GM12878 (cell line): ENCODE results near the gene SORBS1. TPM values are rescaled to one million over a fixed set of nuclear protein-coding genes. Genes with fewer than 3 reads are reported as not detected.

ENCODE experiments used
- ATAC-seq: fragments of 200-7000 bp; cut with Tn5 transposase; 3 replicates; pipeline ENCODE4 v1.9.1; 2020; ENCODE audit warnings: mild to moderate bottlenecking, moderate library complexity
- BruUV-seq: library from RNA; stranded (reverse); fragments of 400-500 nt; replicated peaks from 2 replicates; lab custom pipeline; 2021; lab: Mats Ljungman, UMichigan
- CTCF ChIA-PET: fragments of 300-600 bp; sonication (Branson Sonifier 250); formaldehyde crosslinking; extraction: SDS; loops from one replicate; lab custom pipeline; 2021; ENCODE audit warnings: inconsistent platforms; lab: Yijun Ruan, JAX
- POLR2A ChIA-PET: fragments of 350-600 bp; formaldehyde crosslinking; extraction: SDS; loops from one replicate; lab custom pipeline; 2021; ENCODE audit warnings: inconsistent platforms; lab: Charles Lee
- RAD21 ChIA-PET: fragments of 300-600 bp; sonication (Branson Sonifier 250); formaldehyde crosslinking; loops from one replicate; lab custom pipeline; 2023; ENCODE audit warnings: antibody characterized with exemption; ENCODE audit not compliant: unreplicated experiment; lab: Charles Lee
- SMC1A ChIA-PET: fragments of 300-600 bp; sonication (Branson Sonifier 250); formaldehyde crosslinking; loops from one replicate; lab custom pipeline; 2023; ENCODE audit not compliant: unreplicated experiment, uncharacterized antibody; lab: Charles Lee
- DNase-seq: peaks from one replicate; pipeline ENCODE4 v3.0.0-alpha.2; 2011; ENCODE audit warnings: low read depth, low spot score
- FAIRE-seq: peaks from 3 replicates; lab custom pipeline; 2011; peaks lifted over from hg19 to GRCh38; lab: Jason Lieb, UNC
- H2AFZ ChIP-seq: 2 replicates; pipeline ENCODE4 v1.6.0; 2011; ENCODE audit warnings: low read depth, low read length, control low read depth; ENCODE audit not compliant: control insufficient read depth
- H3K27ac ChIP-seq: 2 replicates; pipeline ENCODE4 v1.5.1; 2011; ENCODE audit warnings: control low read depth; ENCODE audit not compliant: control insufficient read depth, insufficient read depth
- H3K27me3 ChIP-seq, 2 experiments: replicated peaks in 1 of 2; 2 replicates each; pipeline versions ENCODE4 v1.6.0 to v1.6.1; 2011; ENCODE audit warnings: low read length in 1 of 2; ENCODE audit not compliant: control insufficient read depth in 2 of 2, insufficient read depth in 2 of 2
- H3K36me3 ChIP-seq, 2 experiments: 2 replicates each; pipeline ENCODE4 v1.5.1; 2011; ENCODE audit warnings: low read length in 1 of 2; ENCODE audit not compliant: control insufficient read depth in 2 of 2, insufficient read depth in 2 of 2
- H3K4me1 ChIP-seq: 2 replicates; pipeline ENCODE4 v1.6.1; 2011; ENCODE audit warnings: mild to moderate bottlenecking, low read length, moderate library complexity, mixed read lengths; ENCODE audit not compliant: control insufficient read depth, insufficient read depth
- H3K4me2 ChIP-seq: 2 replicates; pipeline ENCODE4 v1.6.0; 2011; ENCODE audit warnings: control low read depth; ENCODE audit not compliant: control insufficient read depth, insufficient read depth
- H3K4me3 ChIP-seq: fragments of 200-600 bp; sonication (generic); 2 replicates; pipeline ENCODE4 v1.5.1; 2016
- H3K79me2 ChIP-seq: 2 replicates; pipeline ENCODE4 v1.6.0; 2011; ENCODE audit warnings: low read length; ENCODE audit not compliant: control insufficient read depth, insufficient read depth
- H3K9ac ChIP-seq: 2 replicates; pipeline ENCODE4 v1.8.0; 2011; ENCODE audit warnings: low read length, control low read depth, mixed read lengths; ENCODE audit not compliant: control insufficient read depth, insufficient read depth
- H3K9me3 ChIP-seq: replicated peaks from 3 replicates; pipeline ENCODE4 v1.5.1; 2011; ENCODE audit warnings: mild to moderate bottlenecking, low read length; ENCODE audit not compliant: control insufficient read depth, insufficient read depth
- H4K20me1 ChIP-seq: 2 replicates; pipeline ENCODE4 v1.6.0; 2011; ENCODE audit not compliant: control insufficient read depth, insufficient read depth
- CREB1 ChIP-seq: IDR thresholded peaks from 2 replicates; pipeline ENCODE4 v1.6.1; 2012; ENCODE audit warnings: low read depth, mild to moderate bottlenecking, inconsistent platforms
- ETV6 ChIP-seq, 2 experiments: fragments of 450-650 bp in 1 of 2; IDR thresholded peaks in 1 of 2; conservative IDR thresholded peaks in 1 of 2; 2 replicates each; pipeline ENCODE4 v1.6.1; 2014; ENCODE audit warnings: antibody characterized with exemption in 1 of 2, borderline replicate concordance in 1 of 2, low read depth in 1 of 2, mild to moderate bottlenecking in 1 of 2, moderate library complexity in 1 of 2
- FOXM1 ChIP-seq: IDR thresholded peaks from 2 replicates; pipeline ENCODE4 v1.6.1; 2012; ENCODE audit warnings: low read depth, mild to moderate bottlenecking, inconsistent platforms, low read length, moderate library complexity
- HCFC1 ChIP-seq: fragments of 150-350 bp; IDR thresholded peaks from 2 replicates; pipeline ENCODE4 v1.6.1; 2014; ENCODE audit warnings: low read length
- HDAC6 ChIP-seq: fragments of 200-600 bp; sonication (generic); IDR thresholded peaks from one replicate; pipeline ENCODE4 v1.8.0; 2017; ENCODE audit warnings: antibody characterized with exemption; ENCODE audit not compliant: unreplicated experiment
- POLR2AphosphoS5 ChIP-seq: IDR thresholded peaks from 2 replicates; pipeline ENCODE4 v1.6.1; 2011; ENCODE audit warnings: mild to moderate bottlenecking, low read length, inconsistent platforms
- SMC3 ChIP-seq: IDR thresholded peaks from 2 replicates; pipeline ENCODE4 v1.6.1; 2011; ENCODE audit warnings: low read length, improper control_type of control experiment, borderline replicate concordance
- SP1 ChIP-seq: IDR thresholded peaks from one replicate; pipeline ENCODE4 v1.6.1; 2011; ENCODE audit warnings: low read depth, low read length
- SREBF2 ChIP-seq: IDR thresholded peaks from 2 replicates; pipeline ENCODE4 v1.6.1; 2012; ENCODE audit warnings: mild to moderate bottlenecking, low read length
- STAT3 ChIP-seq: IDR thresholded peaks from 2 replicates; pipeline ENCODE4 v1.6.1; 2011; ENCODE audit warnings: low read depth, low read length, improper control_type of control experiment
- TARDBP ChIP-seq: IDR thresholded peaks from 2 replicates; pipeline ENCODE4 v1.6.1; 2016; ENCODE audit warnings: borderline replicate concordance
- ZNF207 ChIP-seq: fragments of 450-650 bp; IDR thresholded peaks from 2 replicates; pipeline ENCODE4 v1.6.1; 2014; ENCODE audit warnings: antibody characterized with exemption, mild to moderate bottlenecking, borderline replicate concordance
- ZNF384 ChIP-seq: IDR thresholded peaks from 2 replicates; pipeline ENCODE4 v1.6.1; 2012; ENCODE audit warnings: low read depth, mild to moderate bottlenecking, low read length, improper control_type of control experiment, borderline replicate concordance
- WGBS: methylation state at CpG from one replicate; pipeline ENCODE4 v1.1.6; 2016; ENCODE audit warnings: low lambda C conversion rate; ENCODE audit not compliant: insufficient replicate concordance, insufficient coverage; ENCODE audit errors: missing lambda C conversion rate; 5-methylcytosine and 5-hydroxymethylcytosine counted together
- in situ Hi-C: fragments of 300-500 bp; cut with MboI; formaldehyde crosslinking; loops from 9 replicates; pipeline ENCODE4 v1.14.3; 2018; ENCODE audit warnings: mixed read lengths
- intact Hi-C: fragments of 100-400 bp; cut with micrococcal nuclease; formaldehyde crosslinking; loops from one replicate; pipeline ENCODE4 v1.14.2; 2022; ENCODE audit not compliant: unreplicated experiment
- polyA plus RNA-seq, 11 experiments: library from polyadenylated mRNA; depleted of rRNA in 4 of 11; unstranded in 6 of 11; stranded (reverse) in 5 of 11; fragments of >200 nt; fragmentation: Nextera tagmentation in 4 of 11; fragmentation: Illumina TruSeq in 1 of 11; extraction: Ambion mirVana in 4 of 11; extraction: Trizol in 1 of 11; gene quantifications; 1 replicate in 1 of 11; 2 replicates in 10 of 11; pipeline versions ENCODE4 v1.2.1 to v1.2.3, GENCODE V29; 2011 to 2016; ENCODE audit warnings: inconsistent platforms in 2 of 11, missing spikeins in 2 of 11, low read depth in 1 of 11
- total RNA-seq, 4 experiments: library from RNA; depleted of rRNA in 3 of 4; stranded (reverse); fragments of >200 nt in 3 of 4; fragmentation: Illumina TruSeq in 1 of 4; extraction: Trizol in 1 of 4; gene quantifications; 2 replicates each; pipeline versions ENCODE4 v1.2.1 to v1.2.3, GENCODE V29; 2013 to 2021
- TF ChIP-seq, protein P1 (sequence below): fragments of 150-350 bp; IDR thresholded peaks from 2 replicates; pipeline ENCODE4 v1.6.1; 2014; ENCODE audit warnings: mild to moderate bottlenecking, low read depth, low read length
- TF ChIP-seq, protein P2 (sequence below): fragments of 450-650 bp; formaldehyde crosslinking; IDR thresholded peaks from 2 replicates; pipeline ENCODE4 v1.4.0; 2022; ENCODE audit warnings: mild to moderate bottlenecking, moderate library complexity
- TF ChIP-seq, protein P3 (sequence below): IDR thresholded peaks from 2 replicates; pipeline ENCODE4 v1.6.1; 2012; ENCODE audit warnings: low read depth, low read length, improper control_type of control experiment

Gene SORBS1
- total and polyA plus RNA-seq, 10 of the 15 experiments (the other 5 are each of a cell fraction or from before 2014, with no cell fraction given) = 0.13 to 0.75 (median 0.39) TPM

DNA sequence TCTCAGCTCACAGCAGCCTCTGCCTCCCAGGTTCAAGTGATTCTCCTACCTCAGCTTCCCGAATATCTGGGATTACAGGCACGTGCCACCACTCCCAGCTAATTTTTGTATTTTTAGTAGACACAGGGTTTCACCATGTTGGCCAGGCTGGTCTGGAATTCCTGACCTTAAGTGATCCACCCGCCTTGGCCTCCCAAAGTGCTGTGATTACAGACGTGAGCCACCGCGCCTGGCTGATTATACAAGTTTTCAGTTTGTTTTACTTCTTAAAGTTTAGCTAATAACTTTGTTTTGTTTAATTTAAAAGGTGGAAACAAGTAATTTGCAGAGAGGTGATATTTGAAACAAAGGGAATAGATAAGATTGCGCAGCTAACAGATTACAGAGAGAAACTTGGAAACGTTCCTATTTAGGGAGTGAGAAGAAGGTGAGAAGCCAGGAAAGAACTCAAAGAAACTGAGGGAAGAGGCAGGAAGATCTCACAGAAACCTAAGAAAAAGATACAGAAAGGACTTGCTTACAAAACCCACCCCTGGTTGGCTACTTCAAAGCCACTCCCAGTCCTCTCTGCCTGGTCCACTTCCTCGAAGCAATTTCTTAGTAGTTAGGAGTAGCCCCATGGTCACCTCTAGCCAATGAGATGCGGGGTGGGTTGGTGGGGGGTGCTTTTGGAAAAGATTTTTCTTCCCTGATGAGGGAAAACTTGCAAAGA, 255.4 kb downstream of the SORBS1 start:
- no peak overlapping the region for H3K9ac ChIP-seq
- no peak overlapping the region for H3K27ac ChIP-seq
- WGBS = 76% methylated on average over 10 of the region's 10 CpGs
- RAD21 ChIA-PET = no interaction called here
- POLR2A ChIA-PET = interaction anchor here (0.9 to 1.5 kb wide), 2 partner anchors 9 to 10 kb away, joined by 3 to 4 read pairs; no protein-coding TSS in a partner anchor
- no peak for FAIRE-seq
- CTCF ChIA-PET = interaction anchor here (0.6 to 1.6 kb wide), 3 partner anchors 8 to 58 kb away, joined by 3 to 6 read pairs (median 3); no protein-coding TSS in a partner anchor
- H3K36me3 ChIP-seq = no peaks in the 10 kb centered on the region
- no peak for ATAC-seq
- TF ChIP-seq, protein P1, sequence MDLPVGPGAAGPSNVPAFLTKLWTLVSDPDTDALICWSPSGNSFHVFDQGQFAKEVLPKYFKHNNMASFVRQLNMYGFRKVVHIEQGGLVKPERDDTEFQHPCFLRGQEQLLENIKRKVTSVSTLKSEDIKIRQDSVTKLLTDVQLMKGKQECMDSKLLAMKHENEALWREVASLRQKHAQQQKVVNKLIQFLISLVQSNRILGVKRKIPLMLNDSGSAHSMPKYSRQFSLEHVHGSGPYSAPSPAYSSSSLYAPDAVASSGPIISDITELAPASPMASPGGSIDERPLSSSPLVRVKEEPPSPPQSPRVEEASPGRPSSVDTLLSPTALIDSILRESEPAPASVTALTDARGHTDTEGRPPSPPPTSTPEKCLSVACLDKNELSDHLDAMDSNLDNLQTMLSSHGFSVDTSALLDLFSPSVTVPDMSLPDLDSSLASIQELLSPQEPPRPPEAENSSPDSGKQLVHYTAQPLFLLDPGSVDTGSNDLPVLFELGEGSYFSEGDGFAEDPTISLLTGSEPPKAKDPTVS = no peak
- TF ChIP-seq CREB1 = no peak
- no peak for TF ChIP-seq POLR2AphosphoS5
- no peak for TF ChIP-seq SREBF2
- no peak for TF ChIP-seq SMC3
- TF ChIP-seq ZNF207 = no peak
- TF ChIP-seq FOXM1 = no peak
- TF ChIP-seq, protein P2, sequence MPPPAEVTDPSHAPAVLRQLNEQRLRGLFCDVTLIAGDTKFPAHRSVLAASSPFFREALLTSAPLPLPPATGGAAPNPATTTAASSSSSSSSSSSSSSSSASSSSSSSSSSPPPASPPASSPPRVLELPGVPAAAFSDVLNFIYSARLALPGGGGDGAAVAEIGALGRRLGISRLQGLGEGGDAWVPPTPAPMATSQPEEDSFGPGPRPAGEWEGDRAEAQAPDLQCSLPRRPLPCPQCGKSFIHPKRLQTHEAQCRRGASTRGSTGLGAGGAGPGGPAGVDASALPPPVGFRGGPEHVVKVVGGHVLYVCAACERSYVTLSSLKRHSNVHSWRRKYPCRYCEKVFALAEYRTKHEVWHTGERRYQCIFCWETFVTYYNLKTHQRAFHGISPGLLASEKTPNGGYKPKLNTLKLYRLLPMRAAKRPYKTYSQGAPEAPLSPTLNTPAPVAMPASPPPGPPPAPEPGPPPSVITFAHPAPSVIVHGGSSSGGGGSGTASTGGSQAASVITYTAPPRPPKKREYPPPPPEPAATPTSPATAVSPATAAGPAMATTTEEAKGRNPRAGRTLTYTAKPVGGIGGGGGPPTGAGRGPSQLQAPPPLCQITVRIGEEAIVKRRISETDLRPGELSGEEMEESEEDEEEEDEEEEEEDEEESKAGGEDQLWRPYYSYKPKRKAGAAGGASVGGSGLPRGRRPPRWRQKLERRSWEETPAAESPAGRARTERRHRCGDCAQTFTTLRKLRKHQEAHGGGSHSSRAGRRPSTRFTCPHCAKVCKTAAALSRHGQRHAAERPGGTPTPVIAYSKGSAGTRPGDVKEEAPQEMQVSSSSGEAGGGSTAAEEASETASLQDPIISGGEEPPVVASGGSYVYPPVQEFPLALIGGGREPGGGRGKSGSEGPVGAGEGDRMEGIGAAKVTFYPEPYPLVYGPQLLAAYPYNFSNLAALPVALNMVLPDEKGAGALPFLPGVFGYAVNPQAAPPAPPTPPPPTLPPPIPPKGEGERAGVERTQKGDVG (CRISPR knock-in tag) = no peak
- no peak for TF ChIP-seq TARDBP
- TF ChIP-seq, protein P3, sequence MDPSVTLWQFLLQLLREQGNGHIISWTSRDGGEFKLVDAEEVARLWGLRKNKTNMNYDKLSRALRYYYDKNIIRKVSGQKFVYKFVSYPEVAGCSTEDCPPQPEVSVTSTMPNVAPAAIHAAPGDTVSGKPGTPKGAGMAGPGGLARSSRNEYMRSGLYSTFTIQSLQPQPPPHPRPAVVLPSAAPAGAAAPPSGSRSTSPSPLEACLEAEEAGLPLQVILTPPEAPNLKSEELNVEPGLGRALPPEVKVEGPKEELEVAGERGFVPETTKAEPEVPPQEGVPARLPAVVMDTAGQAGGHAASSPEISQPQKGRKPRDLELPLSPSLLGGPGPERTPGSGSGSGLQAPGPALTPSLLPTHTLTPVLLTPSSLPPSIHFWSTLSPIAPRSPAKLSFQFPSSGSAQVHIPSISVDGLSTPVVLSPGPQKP = no peak
- no peak for TF ChIP-seq ETV6 (conservative IDR thresholded peaks at IDR 0.05 in 1 of 2, IDR thresholded peaks at IDR 0.05 in 1 of 2; ENCODE audit: borderline replicate concordance in 1 of 2, low read depth in 1 of 2)
- TF ChIP-seq STAT3 = no peak
- no peak for TF ChIP-seq HDAC6
- TF ChIP-seq HCFC1 = no peak
- TF ChIP-seq SP1 = no peak
- no peak for TF ChIP-seq ZNF384
- no peak for DNase-seq
- peaks cover 22% of the 10 kb centered on the region for H3K4me1 ChIP-seq
- H2AFZ ChIP-seq = no peak overlapping the region
- no peak overlapping the region for H3K4me2 ChIP-seq
- no peaks in the 10 kb centered on the region for H4K20me1 ChIP-seq
- H3K27me3 ChIP-seq = no peaks in the 10 kb centered on the region
- H3K4me3 ChIP-seq = no peak overlapping the region
- SMC1A ChIA-PET = interaction anchor here (0.9 to 1.4 kb wide), 4 partner anchors 9 to 536 kb away, joined by 3 to 4 read pairs (median 4); no protein-coding TSS in a partner anchor
- BruUV-seq = no TSS peak
- intact Hi-C loops = no loop called here
- H3K79me2 ChIP-seq = no peaks in the 10 kb centered on the region
- in situ Hi-C loops = no loop called here
- no peaks in the 10 kb centered on the region for H3K9me3 ChIP-seq
